Mesothelial cell of epicardium (in vitro differentiated cells): Measurements from ENCODE around the gene ZNF385A. TPM values are rescaled to one million over a fixed set of nuclear protein-coding genes. Genes with fewer than 3 reads are reported as not detected.

ENCODE experiments used
- DNase-seq, 2 experiments: peaks; one replicate each; pipeline ENCODE4 v3.0.0; 2021; ENCODE audit warnings: low spot score in 2 of 2; ENCODE audit not compliant: unreplicated experiment in 2 of 2
- H3K27ac Mint-ChIP-seq: 2 replicates; pipeline ENCODE4 v1.8.0; 2021; ENCODE audit warnings: mixed read lengths
- H3K27me3 Mint-ChIP-seq: 2 replicates; pipeline ENCODE4 v1.8.0; 2021; ENCODE audit warnings: low read depth, mixed read lengths
- H3K36me3 Mint-ChIP-seq: 2 replicates; pipeline ENCODE4 v1.8.0; 2021; ENCODE audit warnings: mixed read lengths
- H3K4me1 Mint-ChIP-seq: 2 replicates; pipeline ENCODE4 v1.8.0; 2021; ENCODE audit warnings: mixed read lengths
- H3K4me3 Mint-ChIP-seq: 2 replicates; pipeline ENCODE4 v1.8.0; 2021; ENCODE audit warnings: mild to moderate bottlenecking, moderate library complexity, mixed read lengths
- H3K9me3 Mint-ChIP-seq: 2 replicates; pipeline ENCODE4 v1.8.0; 2021; ENCODE audit warnings: mixed read lengths
- total RNA-seq: library from RNA; stranded (reverse); gene quantifications from 3 replicates; pipeline ENCODE4 v1.2.1, GENCODE V29; 2021
- TF ChIP-seq, protein P1 (sequence below): fragments of 200-600 bp; sonication (generic); IDR thresholded peaks from one replicate; pipeline ENCODE4 v1.5.0; 2021; ENCODE audit warnings: antibody characterized with exemption; ENCODE audit not compliant: unreplicated experiment

ZNF385A gene
- total RNA-seq, 1 donor from 2014 or later = 35.4 TPM

GRCh38 chr12:54423816-54424150 is 39.2 kb upstream of the ZNF385A start:
- TF ChIP-seq, protein P1, sequence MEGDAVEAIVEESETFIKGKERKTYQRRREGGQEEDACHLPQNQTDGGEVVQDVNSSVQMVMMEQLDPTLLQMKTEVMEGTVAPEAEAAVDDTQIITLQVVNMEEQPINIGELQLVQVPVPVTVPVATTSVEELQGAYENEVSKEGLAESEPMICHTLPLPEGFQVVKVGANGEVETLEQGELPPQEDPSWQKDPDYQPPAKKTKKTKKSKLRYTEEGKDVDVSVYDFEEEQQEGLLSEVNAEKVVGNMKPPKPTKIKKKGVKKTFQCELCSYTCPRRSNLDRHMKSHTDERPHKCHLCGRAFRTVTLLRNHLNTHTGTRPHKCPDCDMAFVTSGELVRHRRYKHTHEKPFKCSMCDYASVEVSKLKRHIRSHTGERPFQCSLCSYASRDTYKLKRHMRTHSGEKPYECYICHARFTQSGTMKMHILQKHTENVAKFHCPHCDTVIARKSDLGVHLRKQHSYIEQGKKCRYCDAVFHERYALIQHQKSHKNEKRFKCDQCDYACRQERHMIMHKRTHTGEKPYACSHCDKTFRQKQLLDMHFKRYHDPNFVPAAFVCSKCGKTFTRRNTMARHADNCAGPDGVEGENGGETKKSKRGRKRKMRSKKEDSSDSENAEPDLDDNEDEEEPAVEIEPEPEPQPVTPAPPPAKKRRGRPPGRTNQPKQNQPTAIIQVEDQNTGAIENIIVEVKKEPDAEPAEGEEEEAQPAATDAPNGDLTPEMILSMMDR = no peak
- no peak for DNase-seq
- no peaks in the 10 kb centered on the region for H3K9me3 Mint-ChIP-seq
- no peak overlapping the region for H3K27ac Mint-ChIP-seq
- H3K27me3 Mint-ChIP-seq = peaks cover 26% of the 10 kb centered on the region
- H3K36me3 Mint-ChIP-seq = no peaks in the 10 kb centered on the region
- H3K4me1 Mint-ChIP-seq = peaks cover 34% of the 10 kb centered on the region
- H3K4me3 Mint-ChIP-seq = no peak overlapping the region

DNA sequence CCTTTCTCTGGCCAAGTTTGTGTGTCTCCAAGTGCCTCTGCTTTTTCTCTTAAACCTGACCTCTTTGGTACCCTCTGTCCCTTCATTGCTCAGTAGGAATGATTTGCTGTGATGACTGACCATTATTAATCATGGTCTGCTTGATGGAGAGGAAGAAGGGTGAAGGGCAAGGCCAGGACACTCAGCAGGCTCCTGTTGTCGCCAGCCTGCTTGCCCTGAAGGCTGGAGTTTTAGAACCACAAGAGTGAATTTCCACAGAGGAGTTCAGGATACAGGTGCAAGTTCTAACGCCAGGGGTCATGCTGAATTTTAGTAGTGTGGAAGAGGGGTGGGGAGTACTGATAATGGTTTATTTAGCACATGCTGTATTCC is 37.3 kb upstream of the ZNF385A start:
- no peak overlapping the region for H3K4me3 Mint-ChIP-seq
- H3K27me3 Mint-ChIP-seq = peaks cover 26% of the 10 kb centered on the region
- no peaks in the 10 kb centered on the region for H3K9me3 Mint-ChIP-seq
- H3K36me3 Mint-ChIP-seq = no peaks in the 10 kb centered on the region
- no peak for DNase-seq
- TF ChIP-seq, protein P1 = no peak
- no peak overlapping the region for H3K27ac Mint-ChIP-seq
- peaks cover 34% of the 10 kb centered on the region for H3K4me1 Mint-ChIP-seq

- H3K27ac Mint-ChIP-seq = peak overlapping the region; percentile 63
- DNase-seq = no peak
These were observed 36.8 kb upstream of the ZNF385A start for GRCh38 chr12:54421175-54421878.

DNA sequence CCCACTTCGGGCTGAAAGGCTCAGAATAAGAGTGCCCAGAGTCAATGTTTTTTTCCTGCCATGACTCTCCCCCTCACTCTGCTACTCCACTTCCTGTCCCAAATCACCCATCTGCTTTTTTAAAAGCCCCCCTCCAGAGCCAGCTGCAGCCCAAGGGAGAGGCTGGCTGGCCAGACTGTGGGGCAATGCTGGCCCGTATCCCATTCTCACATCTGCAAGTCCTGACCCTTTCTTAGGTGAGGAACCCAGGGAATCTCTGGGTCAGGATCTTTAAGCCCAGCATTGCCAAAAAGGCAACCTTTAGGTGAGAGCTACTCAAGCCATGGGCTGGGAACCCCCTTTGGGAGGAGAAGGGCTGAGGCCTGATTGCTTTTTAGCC is 36.2 kb upstream of the ZNF385A start:
- Mint-ChIP-seq H3K27ac (peak overlapping the region; percentile 84), H3K4me3 (peak overlapping the region; percentile 33), H3K36me3 (no peaks in the 10 kb centered on the region), H3K27me3 (peaks cover 19% of the 10 kb centered on the region), H3K9me3 (no peaks in the 10 kb centered on the region), H3K4me1 (peaks cover 30% of the 10 kb centered on the region)
- no peak for DNase-seq
- TF ChIP-seq, protein P1 = no peak

More at GRCh38 chr12:54421175-54421878, 36.8 kb upstream of the ZNF385A start:
- Mint-ChIP-seq H3K36me3 (no peaks in the 10 kb centered on the region), H3K27me3 (peaks cover 23% of the 10 kb centered on the region), H3K4me3 (no peak overlapping the region), H3K4me1 (peaks cover 35% of the 10 kb centered on the region), H3K9me3 (no peaks in the 10 kb centered on the region)
- TF ChIP-seq, protein P1 = no peak

DNA sequence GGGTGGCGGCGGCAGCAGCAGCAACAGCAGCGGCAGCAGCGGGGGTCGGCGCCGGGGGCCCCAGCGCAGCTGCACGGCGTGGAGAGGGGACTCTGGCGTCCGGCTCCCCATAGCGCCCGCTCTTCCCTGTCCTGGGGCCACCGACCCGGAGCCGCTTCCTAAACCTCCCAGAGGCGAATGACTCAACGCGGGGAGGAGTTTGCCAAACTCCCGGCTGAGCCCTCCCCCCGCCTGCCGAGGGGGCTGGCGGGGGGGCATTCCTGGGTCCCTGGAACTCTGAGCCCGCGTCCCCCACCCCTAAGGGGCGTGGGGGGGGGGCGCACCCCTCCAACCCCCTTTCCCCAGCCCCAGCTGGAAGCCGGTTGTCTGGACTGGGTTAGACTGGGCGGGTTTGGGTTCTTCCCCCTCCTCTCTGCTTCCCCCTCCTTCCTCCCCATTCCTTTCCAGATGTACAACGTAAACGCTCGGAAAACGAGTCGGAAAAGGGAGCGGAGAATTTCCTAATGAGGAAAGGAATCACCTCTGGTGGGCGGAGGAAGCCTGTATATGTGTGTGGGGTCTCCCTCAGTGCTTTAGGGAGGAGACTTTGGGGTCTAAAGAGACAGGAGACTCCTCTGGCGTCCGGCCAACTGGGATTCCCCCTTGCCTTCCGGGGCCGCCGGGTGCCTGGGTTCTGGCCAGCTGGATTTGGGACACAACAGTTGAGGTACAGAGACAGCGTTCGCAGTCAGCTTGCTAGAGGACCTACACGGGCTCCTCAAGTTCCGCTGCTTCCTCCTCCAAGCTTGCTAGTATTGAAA is 34.8 kb upstream of the ZNF385A start, which contains the start of gene ITGA5:
Gene ITGA5, minus strand, starts transcription at position 179 of the 800 bp plus-strand sequence. Its CDS starts 68 bp downstream, at position 111.
- peak within 1 kb of the TSS; percentile 87 for H3K27ac Mint-ChIP-seq
- H3K36me3 Mint-ChIP-seq = no peaks in the 10 kb centered on the region
- H3K9me3 Mint-ChIP-seq = no peaks in the 10 kb centered on the region
- peak; percentile 58 to 70 for DNase-seq
- H3K4me3 Mint-ChIP-seq = peak within 1 kb of the TSS; percentile 86
- peaks cover 27% of the 10 kb centered on the region for H3K4me1 Mint-ChIP-seq
- peaks cover 11% of the 10 kb centered on the region for H3K27me3 Mint-ChIP-seq
- TF ChIP-seq, protein P1 = no peak
